Hepatocyte (in vitro differentiated cells): ENCODE data around the gene CDK6. TPM values are rescaled to one million over a fixed set of nuclear protein-coding genes. Genes with fewer than 3 reads are reported as not detected.

Experiments used
- DNase-seq: peaks from one replicate; pipeline ENCODE4 v3.0.0-alpha.2; 2016; ENCODE audit warnings: low spot score
- H2AFZ ChIP-seq: fragments of 200-600 bp; sonication (generic); 2 replicates; pipeline ENCODE4 v1.6.0; 2016; ENCODE audit warnings: antibody characterized with exemption, mild to moderate bottlenecking
- H3K27ac ChIP-seq: fragments of 200-600 bp; sonication (generic); 2 replicates; pipeline ENCODE4 v1.5.1; 2016; ENCODE audit warnings: mild to moderate bottlenecking
- H3K27me3 ChIP-seq: fragments of 200-600 bp; sonication (generic); 2 replicates; pipeline ENCODE4 v1.6.1; 2016
- H3K36me3 ChIP-seq: fragments of 200-600 bp; sonication (generic); replicated peaks from 2 replicates; pipeline ENCODE4 v1.5.1; 2016; ENCODE audit warnings: low read depth; ENCODE audit not compliant: insufficient read depth
- H3K4me1 ChIP-seq: fragments of 200-600 bp; sonication (generic); 2 replicates; pipeline ENCODE4 v1.5.1; 2016; ENCODE audit warnings: mild to moderate bottlenecking, moderate library complexity; ENCODE audit not compliant: insufficient read depth
- H3K4me2 ChIP-seq: fragments of 200-600 bp; sonication (generic); 2 replicates; pipeline ENCODE4 v1.6.0; 2016
- H3K4me3 ChIP-seq: fragments of 200-600 bp; sonication (generic); 2 replicates; pipeline ENCODE4 v1.5.1; 2016; ENCODE audit warnings: mild to moderate bottlenecking
- H3K79me2 ChIP-seq: fragments of 200-600 bp; sonication (generic); 2 replicates; pipeline ENCODE4 v1.6.0; 2017; ENCODE audit warnings: mild to moderate bottlenecking
- H3K9me2 ChIP-seq: fragments of 200-600 bp; sonication (generic); replicated peaks from 2 replicates; pipeline ENCODE4 v1.6.0; 2017; ENCODE audit warnings: mild to moderate bottlenecking; ENCODE audit not compliant: insufficient read depth
- H3K9me3 ChIP-seq: fragments of 200-600 bp; sonication (generic); 2 replicates; pipeline ENCODE4 v1.5.1; 2016; ENCODE audit warnings: low read depth, mild to moderate bottlenecking
- H4K20me1 ChIP-seq: fragments of 200-600 bp; sonication (generic); 2 replicates; pipeline ENCODE4 v1.6.0; 2016; ENCODE audit warnings: mild to moderate bottlenecking; ENCODE audit not compliant: insufficient read depth, poor library complexity, severe bottlenecking
- CTCF ChIP-seq: fragments of 200-600 bp; sonication (generic); IDR thresholded peaks from 2 replicates; pipeline ENCODE4 v1.5.1; 2016; ENCODE audit warnings: antibody characterized with exemption, mild to moderate bottlenecking; ENCODE audit not compliant: poor library complexity
- EZH2 ChIP-seq: fragments of 200-600 bp; sonication (generic); IDR thresholded peaks from 2 replicates; pipeline ENCODE4 v1.6.1; 2016; ENCODE audit warnings: antibody characterized with exemption, mild to moderate bottlenecking, borderline replicate concordance
- EZH2phosphoT487 ChIP-seq: fragments of 200-600 bp; sonication (generic); IDR thresholded peaks from one replicate; pipeline ENCODE4 v1.6.1; 2018; ENCODE audit warnings: antibody characterized with exemption, mild to moderate bottlenecking, low read depth, moderate library complexity; ENCODE audit not compliant: unreplicated experiment, severe bottlenecking
- WGBS: methylation state at CpG from one replicate; pipeline ENCODE4 v1.1.6; 2016; ENCODE audit warnings: low lambda C conversion rate; ENCODE audit errors: missing lambda C conversion rate; 5-methylcytosine and 5-hydroxymethylcytosine counted together
- polyA plus RNA-seq: library from polyadenylated mRNA; unstranded; fragments of >200 nt; fragmentation: Nextera tagmentation; extraction: Ambion mirVana; gene quantifications from 2 replicates; pipeline ENCODE4 v1.2.1, GENCODE V29; 2016
- total RNA-seq: library from RNA; depleted of rRNA; stranded (reverse); fragments of >200 nt; gene quantifications from 2 replicates; pipeline ENCODE4 v1.2.3, GENCODE V29; 2014

CDK6 gene
- total and polyA plus RNA-seq, 2 experiments from 2014 or later, result 18.7 to 64.5 TPM

- no peaks in the 10 kb centered on the region for H4K20me1 ChIP-seq
- no peak overlapping the region for H3K4me2 ChIP-seq
- H3K79me2 ChIP-seq, result peaks cover 30% of the 10 kb centered on the region
- DNase-seq, result no peak
- TF ChIP-seq CTCF, result no peak
- no peak for TF ChIP-seq EZH2
- TF ChIP-seq EZH2phosphoT487, result no peak
- WGBS, result 92% methylated on average over 3 of the region's 3 CpGs
- H3K9me2 ChIP-seq, result no peaks in the 10 kb centered on the region
- no peak overlapping the region for H3K27ac ChIP-seq
- peaks cover 18% of the 10 kb centered on the region for H3K4me1 ChIP-seq
- no peaks in the 10 kb centered on the region for H3K36me3 ChIP-seq
- H3K4me3 ChIP-seq, result no peak overlapping the region
- no peaks in the 10 kb centered on the region for H3K9me3 ChIP-seq
- no peak overlapping the region for H2AFZ ChIP-seq
- no peaks in the 10 kb centered on the region for H3K27me3 ChIP-seq
Measured at GRCh38 chr7:92678291-92678920, 158.0 kb downstream of the CDK6 start.

GRCh38 chr7:92674379-92674778 lies 162.0 kb downstream of the CDK6 start:
- H3K4me2 ChIP-seq, result no peak overlapping the region
- H3K27ac ChIP-seq, result no peak overlapping the region
- H3K4me1 ChIP-seq, result no peaks in the 10 kb centered on the region
- no peak for TF ChIP-seq CTCF
- TF ChIP-seq EZH2phosphoT487, result no peak
- no peak for TF ChIP-seq EZH2
- no peak overlapping the region for H2AFZ ChIP-seq
- no peaks in the 10 kb centered on the region for H3K9me3 ChIP-seq
- H4K20me1 ChIP-seq, result no peaks in the 10 kb centered on the region
- H3K79me2 ChIP-seq, result peaks cover 28% of the 10 kb centered on the region
- H3K36me3 ChIP-seq, result no peaks in the 10 kb centered on the region
- no peaks in the 10 kb centered on the region for H3K27me3 ChIP-seq
- DNase-seq, result no peak
- no peak overlapping the region for H3K4me3 ChIP-seq
- H3K9me2 ChIP-seq, result no peaks in the 10 kb centered on the region

- TF ChIP-seq EZH2, result no peak
- no peak for TF ChIP-seq CTCF
Measured at GRCh38 chr7:92671505-92672169, 164.7 kb downstream of the CDK6 start.

More at GRCh38 chr7:92671505-92672169, 164.7 kb downstream of the CDK6 start:
- Histone ChIP-seq H3K36me3 (no peaks in the 10 kb centered on the region), H3K27ac (no peak overlapping the region), H3K79me2 (peaks cover 18% of the 10 kb centered on the region), H3K4me2 (no peak overlapping the region), H3K4me3 (no peak overlapping the region), H3K4me1 (no peaks in the 10 kb centered on the region), H3K27me3 (no peaks in the 10 kb centered on the region), H2AFZ (no peak overlapping the region), H4K20me1 (no peaks in the 10 kb centered on the region), H3K9me3 (no peaks in the 10 kb centered on the region), H3K9me2 (no peaks in the 10 kb centered on the region)
- no peak for DNase-seq
- WGBS, result 93% methylated on average over 6 of the region's 6 CpGs
